HEK293 (cell line): ENCODE measurements around the gene CDK5R1.

Source experiments
- CTCF ChIA-PET: fragments of 350-600 bp; formaldehyde crosslinking; extraction: SDS; loops from one replicate; lab custom pipeline; 2021; ENCODE audit warnings: antibody characterized with exemption; lab: Yijun Ruan, JAX
- POLR2A ChIA-PET: fragments of 300-600 bp; formaldehyde crosslinking; extraction: SDS; loops from one replicate; lab custom pipeline; 2020; ENCODE audit warnings: antibody characterized with exemption, inconsistent platforms; lab: Yijun Ruan, JAX
- H3K27ac ChIP-seq: fragments of 200-500 bp; sonication (Bioruptor generic); 2 replicates; pipeline ENCODE4 v1.5.1; 2014; ENCODE audit warnings: low read depth, low read length, control low read depth, inconsistent platforms; ENCODE audit errors: extremely low read depth
- H3K36me3 ChIP-seq, 2 experiments: fragments of 200-500 bp in 1 of 2; sonication (Bioruptor generic) in 1 of 2; 1 replicate in 1 of 2; 2 replicates in 1 of 2; pipeline ENCODE4 v1.5.1; 2014 to 2017; ENCODE audit warnings: inconsistent platforms in 2 of 2, low read length in 2 of 2; ENCODE audit not compliant: control insufficient read depth in 2 of 2, insufficient read depth in 1 of 2
- H3K4me1 ChIP-seq: fragments of 200-500 bp; sonication (Bioruptor generic); 2 replicates; pipeline ENCODE4 v1.5.1; 2014; ENCODE audit warnings: mild to moderate bottlenecking, low read length, inconsistent platforms; ENCODE audit not compliant: control insufficient read depth, insufficient read depth
- H3K4me3 ChIP-seq: 2 replicates; pipeline ENCODE4 v1.5.1; 2011; ENCODE audit warnings: low read depth, mild to moderate bottlenecking, control low read depth, low read length, moderate library complexity
- H3K9me3 ChIP-seq: fragments of 200-500 bp; sonication (Bioruptor generic); 2 replicates; pipeline ENCODE4 v1.5.1; 2014; ENCODE audit warnings: low read depth, low read length, inconsistent platforms; ENCODE audit not compliant: control insufficient read depth, insufficient read depth
- ATF2 ChIP-seq: fragments of 450-650 bp; formaldehyde crosslinking; IDR thresholded peaks from 2 replicates; pipeline ENCODE4 v1.5.1; 2016; ENCODE audit warnings: missing biosample characterization, missing genetic modification characterization, low read depth
- GLI2 ChIP-seq: fragments of 450-650 bp; formaldehyde crosslinking; IDR thresholded peaks from 2 replicates; pipeline ENCODE4; 2017; ENCODE audit warnings: missing biosample characterization, missing genetic modification characterization, low read depth, borderline replicate concordance
- GLI4 ChIP-seq: fragments of 450-650 bp; formaldehyde crosslinking; IDR thresholded peaks from 2 replicates; pipeline ENCODE4 v1.5.1; 2016; ENCODE audit warnings: missing biosample characterization, missing genetic modification characterization
- KLF7 ChIP-seq: fragments of 450-650 bp; formaldehyde crosslinking; IDR thresholded peaks from 2 replicates; pipeline ENCODE4 v1.5.1; 2016; ENCODE audit warnings: missing biosample characterization, missing genetic modification characterization, borderline replicate concordance
- SP3 ChIP-seq: fragments of 450-650 bp; formaldehyde crosslinking; IDR thresholded peaks from 2 replicates; pipeline ENCODE4 v1.5.1; 2016; ENCODE audit warnings: missing biosample characterization, missing genetic modification characterization
- ZBTB20 ChIP-seq: fragments of 450-650 bp; formaldehyde crosslinking; IDR thresholded peaks from 2 replicates; pipeline ENCODE4 v1.5.1; 2016; ENCODE audit warnings: missing biosample characterization, missing genetic modification characterization
- ZNF214 ChIP-seq: fragments of 450-650 bp; formaldehyde crosslinking; IDR thresholded peaks from 2 replicates; pipeline ENCODE4 v1.5.1; 2017; ENCODE audit warnings: missing biosample characterization, mild to moderate bottlenecking, missing genetic modification characterization, borderline replicate concordance
- ZNF433 ChIP-seq: fragments of 450-650 bp; formaldehyde crosslinking; IDR thresholded peaks from 2 replicates; pipeline ENCODE4 v1.5.1; 2016; ENCODE audit warnings: missing biosample characterization, missing genetic modification characterization, low read depth
- ZNF623 ChIP-seq: fragments of 450-650 bp; formaldehyde crosslinking; IDR thresholded peaks from 2 replicates; pipeline ENCODE4 v1.5.1; 2016; ENCODE audit warnings: missing biosample characterization, missing genetic modification characterization
- ZNF624 ChIP-seq: fragments of 450-650 bp; formaldehyde crosslinking; IDR thresholded peaks from 2 replicates; pipeline ENCODE4 v1.5.1; 2017; ENCODE audit warnings: missing biosample characterization, missing genetic modification characterization
- ZNF626 ChIP-seq: fragments of 450-650 bp; sonication (Bioruptor Pico); formaldehyde crosslinking; IDR thresholded peaks from 2 replicates; pipeline ENCODE4 v1.5.1; 2018; ENCODE audit warnings: missing biosample characterization, missing genetic modification characterization, inconsistent platforms
- ZNF629 ChIP-seq: fragments of 450-650 bp; formaldehyde crosslinking; IDR thresholded peaks from 2 replicates; pipeline ENCODE4 v1.5.1; 2017; ENCODE audit warnings: missing biosample characterization, missing genetic modification characterization
- ZNF701 ChIP-seq: fragments of 450-650 bp; formaldehyde crosslinking; IDR thresholded peaks from 2 replicates; pipeline ENCODE4 v1.5.1; 2016; ENCODE audit warnings: missing biosample characterization, missing genetic modification characterization
- ZNF776 ChIP-seq: fragments of 450-650 bp; formaldehyde crosslinking; IDR thresholded peaks from 2 replicates; pipeline ENCODE4 v1.5.0; 2017; ENCODE audit warnings: missing biosample characterization, missing genetic modification characterization, borderline replicate concordance
- ZNF785 ChIP-seq: fragments of 450-650 bp; formaldehyde crosslinking; IDR thresholded peaks from 2 replicates; pipeline ENCODE4 v1.5.1; 2016; ENCODE audit warnings: missing biosample characterization, missing genetic modification characterization
- TF ChIP-seq, protein P1 (sequence below): fragments of 450-650 bp; formaldehyde crosslinking; IDR thresholded peaks from 2 replicates; pipeline ENCODE4 v1.5.1; 2016; ENCODE audit warnings: missing biosample characterization, missing genetic modification characterization

Gene CDK5R1

GRCh38 chr17:32520104-32520701 lies 33.4 kb downstream of the CDK5R1 start:
- Histone ChIP-seq H3K4me1 (peaks cover 21% of the 10 kb centered on the region), H3K36me3 (no peaks in the 10 kb centered on the region), H3K4me3 (peak overlapping the region; percentile 35), H3K27ac (no peak overlapping the region), H3K9me3 (no peaks in the 10 kb centered on the region)
- ChIA-PET CTCF (no interaction called here), POLR2A (interaction anchor here (0.6 to 1.5 kb wide), 5 partner anchors 33 to 289 kb away, joined by 3 to 5 read pairs (median 3); partner anchors contain the start of gene PSMD11)
- TF ChIP-seq ZBTB20 (tag by site-specific recombination) (peak; percentile 62), SP3 (tag by site-specific recombination) (0 out of 2 replicates have a peak, but pooled peaks have one; percentile 20), ZNF624 (no peak)
- TF ChIP-seq, protein P1, sequence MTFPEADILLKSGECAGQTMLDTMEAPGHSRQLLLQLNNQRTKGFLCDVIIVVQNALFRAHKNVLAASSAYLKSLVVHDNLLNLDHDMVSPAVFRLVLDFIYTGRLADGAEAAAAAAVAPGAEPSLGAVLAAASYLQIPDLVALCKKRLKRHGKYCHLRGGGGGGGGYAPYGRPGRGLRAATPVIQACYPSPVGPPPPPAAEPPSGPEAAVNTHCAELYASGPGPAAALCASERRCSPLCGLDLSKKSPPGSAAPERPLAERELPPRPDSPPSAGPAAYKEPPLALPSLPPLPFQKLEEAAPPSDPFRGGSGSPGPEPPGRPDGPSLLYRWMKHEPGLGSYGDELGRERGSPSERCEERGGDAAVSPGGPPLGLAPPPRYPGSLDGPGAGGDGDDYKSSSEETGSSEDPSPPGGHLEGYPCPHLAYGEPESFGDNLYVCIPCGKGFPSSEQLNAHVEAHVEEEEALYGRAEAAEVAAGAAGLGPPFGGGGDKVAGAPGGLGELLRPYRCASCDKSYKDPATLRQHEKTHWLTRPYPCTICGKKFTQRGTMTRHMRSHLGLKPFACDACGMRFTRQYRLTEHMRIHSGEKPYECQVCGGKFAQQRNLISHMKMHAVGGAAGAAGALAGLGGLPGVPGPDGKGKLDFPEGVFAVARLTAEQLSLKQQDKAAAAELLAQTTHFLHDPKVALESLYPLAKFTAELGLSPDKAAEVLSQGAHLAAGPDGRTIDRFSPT (tag by site-specific recombination): no peak

DNA sequence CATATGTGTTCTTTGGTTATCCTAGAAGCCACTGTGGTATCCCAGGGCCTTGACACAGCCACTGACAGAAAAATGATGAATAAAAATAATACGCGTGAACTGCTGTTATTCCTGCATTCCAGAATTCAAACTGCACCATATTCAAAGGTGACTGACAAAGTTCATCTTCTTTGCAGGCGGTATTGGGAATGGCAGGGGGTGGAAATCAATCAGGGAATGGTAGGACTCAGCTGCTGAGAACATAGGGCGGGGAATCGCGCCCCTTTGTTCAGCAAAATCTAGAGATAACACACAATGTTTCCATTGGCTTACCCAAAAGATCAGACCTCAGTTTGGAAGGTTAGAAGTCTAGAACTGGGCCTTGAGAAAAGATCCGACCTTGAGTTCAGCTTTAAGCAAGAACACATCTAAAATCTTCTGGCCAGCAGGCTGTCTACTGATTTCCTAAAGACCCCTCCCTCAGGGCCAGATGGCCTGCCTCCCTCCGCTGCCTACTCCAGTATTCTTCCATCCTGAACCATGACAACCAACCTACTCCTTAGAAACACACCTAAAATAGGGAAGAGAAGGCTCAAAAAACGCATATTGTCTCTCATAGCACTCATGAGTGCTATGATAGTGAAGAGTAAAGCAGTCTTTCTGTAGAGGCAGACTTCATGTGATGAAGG lies 34.1 kb downstream of the CDK5R1 start:
- Histone ChIP-seq H3K36me3 (no peaks in the 10 kb centered on the region), H3K4me3 (no peak overlapping the region), H3K27ac (no peak overlapping the region), H3K4me1 (peaks cover 21% of the 10 kb centered on the region), H3K9me3 (no peaks in the 10 kb centered on the region)
- TF ChIP-seq ZNF626 (no peak), GLI2 (tag by site-specific recombination) (no peak), ATF2 (tag by site-specific recombination) (no peak), ZNF629 (no peak), ZNF624 (no peak), ZNF433 (tag by site-specific recombination) (no peak), GLI4 (tag by site-specific recombination) (no peak), ZNF776 (no peak), ZNF785 (tag by site-specific recombination) (no peak), ZNF214 (tag by site-specific recombination) (no peak), KLF7 (tag by site-specific recombination) (no peak)
- ChIA-PET CTCF (no interaction called here), POLR2A (no interaction called here)

GRCh38 chr17:32523017-32523680 lies 36.4 kb downstream of the CDK5R1 start:
- H3K27ac ChIP-seq: no peak overlapping the region
- no peak overlapping the region for H3K4me3 ChIP-seq
- H3K36me3 ChIP-seq: no peaks in the 10 kb centered on the region
- H3K4me1 ChIP-seq: peaks cover 14% of the 10 kb centered on the region
- ChIA-PET POLR2A (interaction anchor here (0.7 kb wide), 1 partner anchor 33 kb away, joined by 3 read pairs; no protein-coding TSS in a partner anchor), CTCF (interaction anchor here (1.5 kb wide), 1 partner anchor 60 kb away, joined by 4 read pairs; no protein-coding TSS in a partner anchor)
- TF ChIP-seq ZNF701 (tag by site-specific recombination) (peak; percentile 87), ZNF623 (tag by site-specific recombination) (no peak)
- H3K9me3 ChIP-seq: no peaks in the 10 kb centered on the region
